22Rv1 (cell line): ENCODE measurements around the gene MSI1.

ENCODE experiments used
- CTCF ChIP-seq: fragments of 450-650 bp; IDR thresholded peaks from 2 replicates; pipeline ENCODE4 v1.5.1; 2017; ENCODE audit warnings: mild to moderate bottlenecking
- ZFX ChIP-seq: fragments of 450-650 bp; IDR thresholded peaks from 2 replicates; pipeline ENCODE4 v1.6.1; 2017; ENCODE audit warnings: antibody characterized with exemption, borderline replicate concordance

GRCh38 chr12:120404271-120404670 is 35.3 kb upstream of the MSI1 start:
- TF ChIP-seq CTCF = no peak
- TF ChIP-seq ZFX = no peak
